Suprapubic skin (tissue), 4 donors: ENCODE measurements around the gene ASB10.

Experiments
- CTCF ChIP-seq, 2 donors: fragments of 200-600 bp in 1 of 2; fragments of 450-650 bp in 1 of 2; sonication (generic) in 1 of 2; IDR thresholded peaks; one replicate each; pipeline ENCODE4 v1.5.1; 2016 to 2019; ENCODE audit warnings: antibody characterized with exemption in 2 of 2, mild to moderate bottlenecking in 1 of 2, moderate library complexity in 1 of 2
- EP300 ChIP-seq: sonication (generic); formaldehyde crosslinking; IDR thresholded peaks from one replicate; pipeline ENCODE4 v1.6.1; 2017; ENCODE audit warnings: antibody characterized with exemption
- POLR2A ChIP-seq, 2 donors: fragments of 450-650 bp; IDR thresholded peaks; one replicate each; pipeline ENCODE4 v1.6.1; 2017; ENCODE audit warnings: antibody characterized with exemption in 2 of 2, mild to moderate bottlenecking in 2 of 2, moderate library complexity in 2 of 2
- POLR2AphosphoS5 ChIP-seq, 3 donors: sonication (generic); formaldehyde crosslinking; IDR thresholded peaks; one replicate each; pipeline ENCODE4 v1.6.1; 2017; ENCODE audit warnings: antibody characterized with exemption in 3 of 3

GRCh38 chr7:151130741-151131157, 56.3 kb downstream of the ASB10 start:
- TF ChIP-seq POLR2A (IDR thresholded peaks at IDR 0.05) (no peak), CTCF (IDR thresholded peaks at IDR 0.05) (no peak), POLR2AphosphoS5 (IDR thresholded peaks at IDR 0.05) (no peak), EP300 (no peak)
